K562 (cell line): ENCODE data around the gene NTPCR.

ENCODE experiments used
- CTCF ChIP-seq, 3 experiments: IDR thresholded peaks in 2 of 3; conservative IDR thresholded peaks in 1 of 3; 2 replicates each; pipeline ENCODE4 v1.5.1; 2011 to 2012; ENCODE audit warnings: low read length in 3 of 3, mild to moderate bottlenecking in 3 of 3, control low read depth in 2 of 3, improper control_type of control experiment in 1 of 3, inconsistent platforms in 1 of 3, low read depth in 1 of 3, mixed read lengths in 1 of 3, moderate library complexity in 1 of 3; ENCODE audit not compliant: insufficient read depth in 2 of 3
- EP300 ChIP-seq: IDR thresholded peaks from 2 replicates; pipeline ENCODE4 v1.6.1; 2012; ENCODE audit warnings: low read length, improper control_type of control experiment
- HES1 ChIP-seq: fragments of 450-650 bp; IDR thresholded peaks from 2 replicates; pipeline ENCODE4 v1.6.1; 2016; ENCODE audit warnings: low read depth, mild to moderate bottlenecking, moderate library complexity
- RAD21 ChIP-seq, 2 experiments: fragments of 250-450 bp in 1 of 2; fragments of 450-650 bp in 1 of 2; sonication (Bioruptor Pico) in 1 of 2; formaldehyde crosslinking in 1 of 2; IDR thresholded peaks in 1 of 2; conservative IDR thresholded peaks in 1 of 2; 2 replicates each; pipeline versions ENCODE4 v1.4.0 to v1.8.0; 2020 to 2022; ENCODE audit warnings: mild to moderate bottlenecking in 2 of 2, moderate library complexity in 1 of 2
- YY1 ChIP-seq, 3 experiments: IDR thresholded peaks; 2 replicates each; pipeline ENCODE4 v1.6.1; 2011; ENCODE audit warnings: low read length in 2 of 3, mild to moderate bottlenecking in 2 of 3, moderate library complexity in 2 of 3, borderline replicate concordance in 1 of 3, control low read depth in 1 of 3, low read depth in 1 of 3; ENCODE audit not compliant: insufficient read depth in 3 of 3, insufficient replicate concordance in 2 of 3, control insufficient read depth in 1 of 3, insufficient read length in 1 of 3; ENCODE audit errors: extremely low read depth in 1 of 3
- ZBTB2 ChIP-seq: fragments of 450-650 bp; IDR thresholded peaks from 2 replicates; pipeline ENCODE4 v1.6.1; 2016; ENCODE audit warnings: antibody characterized with exemption

- peak; percentile 61; the same call in 1 of the 2 replicates for TF ChIP-seq ZBTB2
- TF ChIP-seq YY1 (IDR thresholded peaks at IDR 0.05; ENCODE audit: borderline replicate concordance in 1 of 3, control insufficient read depth in 1 of 3, extremely low read depth in 1 of 3, insufficient read depth in 3 of 3, insufficient read length in 1 of 3, insufficient replicate concordance in 2 of 3, low read depth in 1 of 3, low read length in 2 of 3) = peak in 2 of 3 experiments; percentile 6 to 76
- TF ChIP-seq CTCF (IDR thresholded peaks at IDR 0.05 in 2 of 3, conservative IDR thresholded peaks at IDR 0.05 in 1 of 3; ENCODE audit: insufficient read depth in 2 of 3, low read depth in 1 of 3, low read length in 3 of 3) = no peak
- TF ChIP-seq EP300 = no peak
- TF ChIP-seq HES1 = no peak
- TF ChIP-seq RAD21 (CRISPR knock-in tag; conservative IDR thresholded peaks at IDR 0.05 in 1 of 2, IDR thresholded peaks at IDR 0.05 in 1 of 2) = no peak
These were observed at the start of gene NTPCR for GRCh38 chr1:232950197-232951176.
